Pancreas (tissue), 10 donors: ENCODE measurements around the gene CLSTN3. TPM values are rescaled to one million over a fixed set of nuclear protein-coding genes. Genes with fewer than 3 reads are reported as not detected.
"Not testable (repeated sequence)": the region's sequence is repeated elsewhere in the genome, so short reads cannot be mapped to it uniquely, and the experiment has no call there.

Experiments used
- ATAC-seq, 4 donors: fragments of 200-7000 bp; cut with Tn5 transposase; one replicate each; pipeline versions ENCODE4 v1.8.0 to v1.9.1; 2020; ENCODE audit warnings: mild to moderate bottlenecking in 4 of 4, moderate library complexity in 4 of 4
- DNase-seq, 6 donors: peaks; one replicate each; pipeline ENCODE4 v3.0.0-alpha.2; 2020
- FAIRE-seq: peaks from 2 replicates; lab custom pipeline; 2012; peaks lifted over from hg19 to GRCh38; lab: Jason Lieb, UNC
- H3K27ac ChIP-seq, 4 donors: fragments of 200-600 bp; sonication (generic); 1 replicate in 3 of 4; 2 replicates in 1 of 4; pipeline versions ENCODE4 v1.5.0 to v1.8.0; 2020
- H3K27me3 ChIP-seq, 4 donors: fragments of 200-600 bp; one replicate each; pipeline ENCODE4 v1.8.0; 2021
- H3K36me3 ChIP-seq, 3 donors: fragments of 200-600 bp; sonication (generic) in 1 of 3; one replicate each; pipeline versions ENCODE4 v1.5.0 to v1.8.0; 2020 to 2021
- H3K4me1 ChIP-seq, 3 donors: fragments of 200-600 bp; one replicate each; pipeline ENCODE4 v1.8.0; 2021
- H3K4me3 ChIP-seq, 4 donors: fragments of 200-600 bp; sonication (generic) in 2 of 4; one replicate each; pipeline versions ENCODE4 v1.5.0 to v1.8.0; 2020 to 2021
- H3K9me3 ChIP-seq, 4 donors: fragments of 200-600 bp; one replicate each; pipeline ENCODE4 v1.8.0; 2021
- CTCF ChIP-seq, 4 donors: fragments of 200-600 bp; sonication (generic) in 3 of 4; IDR thresholded peaks; one replicate each; pipeline versions ENCODE4 v1.5.0 to v1.8.0; 2021; ENCODE audit warnings: antibody characterized with exemption in 4 of 4
- WGBS, 2 donors: extraction: QIAGEN DNeasy Blood & Tissue Kit; methylation state at CpG; one replicate each; pipeline ENCODE4 v1.1.7; 2013; 5-methylcytosine and 5-hydroxymethylcytosine counted together
- intact Hi-C, 3 donors: fragments of 100-400 bp; cut with DNase I; formaldehyde crosslinking; loops; one replicate each; pipeline versions ENCODE4 v1.11.1 to v1.14.2; 2022
- polyA plus RNA-seq, 2 donors: library from polyadenylated mRNA; stranded (reverse); fragments of 200-250 nt; gene quantifications; one replicate each; pipeline ENCODE4 v1.2.3, GENCODE V29; 2013
- total RNA-seq, 6 donors: library from RNA; stranded (reverse); fragmentation: NEBNext Ultra II Directional in 4 of 6; extraction: Animal tissue kit (Norgen Biotek cat#: 25700) in 4 of 6; gene quantifications; one replicate each; pipeline versions ENCODE4 v1.2.1 to v1.2.4, GENCODE V29; 2021 to 2023
- donor health status: healthy with polysubstance abuse.
- donor health status: DM: no; HTN: no; CAD: no; lungs with moderate emphysema.
- donor health status: DM: no; HTN: no; CAD: no.
- donor health status: control.
- donor health status: control.
- donor health status: Bipolar disorder and iron deficiency.
- donor health status: DM: yes; HTN: yes; CAD: no.
- donor health status: DM: no; HTN: no; CAD: no.
- donor health status: DM: no; HTN: no; CAD: no.
- donor health status: DM: yes; HTN: yes; CAD: no.

The CLSTN3 gene
- total and polyA plus RNA-seq, 8 donors = 7.8 to 26.2 (median 18.0) TPM

GRCh38 chr12:7101694-7102131, 28.5 kb upstream of the CLSTN3 start:
- H3K4me3 ChIP-seq = no peak overlapping the region
- intact Hi-C loops = loop anchor here in 1 of 3 donors (10.0 kb wide), 1 partner anchor 157 kb away; the partner anchor contains the start of genes C12orf57 and RNU7-1

GRCh38 chr12:7102582-7102981, 27.6 kb upstream of the CLSTN3 start:
- 76% methylated on average over 3 of the region's 3 CpGs for WGBS, 2 donors

More at GRCh38 chr12:7101694-7102131, 28.5 kb upstream of the CLSTN3 start:
- 79 to 81% methylated on average over 10 of the region's 10 CpGs for WGBS, 2 donors
- FAIRE-seq = no peak
- Histone ChIP-seq H3K27ac (no peak overlapping the region), H3K36me3 (peaks cover 0 to 13% (median 4%) of the 10 kb centered on the region in 3 donors), H3K4me1 (peaks cover 0 to 4% (median 3%) of the 10 kb centered on the region in 3 donors), H3K27me3 (no peaks in the 10 kb centered on the region), H3K9me3 (no peaks in the 10 kb centered on the region)
- ATAC-seq = peak in 2 of 4 donors; percentile 20 to 29
- DNase-seq = no peak
- TF ChIP-seq CTCF (IDR thresholded peaks at IDR 0.05) = no peak

GRCh38 chr12:7103837-7104584, 26.2 kb upstream of the CLSTN3 start:
- Histone ChIP-seq H3K27me3 (no peaks in the 10 kb centered on the region), H3K4me3 (no peak overlapping the region), H3K36me3 (peaks cover 0 to 13% (median 4%) of the 10 kb centered on the region in 3 donors), H3K27ac (no peak overlapping the region), H3K9me3 (no peaks in the 10 kb centered on the region), H3K4me1 (peaks cover 5 to 12% (median 9%) of the 10 kb centered on the region in 3 donors)
- DNase-seq (no peak), FAIRE-seq (no peak), ATAC-seq (no peak)
- 88 to 91% methylated on average over 14 of the region's 14 CpGs for WGBS, 2 donors
- TF ChIP-seq CTCF (IDR thresholded peaks at IDR 0.05) = no peak
- intact Hi-C loops = loop anchor here in 1 of 3 donors (10.0 kb wide), 1 partner anchor 159 kb away; the partner anchor contains the start of genes C12orf57 and RNU7-1

More at GRCh38 chr12:7102582-7102981, 27.6 kb upstream of the CLSTN3 start:
- no peak overlapping the region for H3K4me3 ChIP-seq
- H3K27me3 ChIP-seq = no peaks in the 10 kb centered on the region
- intact Hi-C loops = loop anchor here in 1 of 3 donors (10.0 kb wide), 1 partner anchor 158 kb away; the partner anchor contains the start of genes C12orf57 and RNU7-1
- no peak overlapping the region for H3K27ac ChIP-seq
- no peak for ATAC-seq
- no peak for FAIRE-seq
- no peaks in the 10 kb centered on the region for H3K9me3 ChIP-seq
- TF ChIP-seq CTCF (IDR thresholded peaks at IDR 0.05) = no peak
- peaks cover 5 to 12% (median 8%) of the 10 kb centered on the region in 3 donors for H3K4me1 ChIP-seq
- DNase-seq = no peak
- peaks cover 0 to 13% (median 4%) of the 10 kb centered on the region in 3 donors for H3K36me3 ChIP-seq

- no peaks in the 10 kb centered on the region for H3K9me3 ChIP-seq
- TF ChIP-seq CTCF (IDR thresholded peaks at IDR 0.05) = no peak
- H3K27me3 ChIP-seq = no peaks in the 10 kb centered on the region
- H3K4me1 ChIP-seq = peaks cover 5 to 17% (median 9%) of the 10 kb centered on the region in 3 donors
- H3K27ac ChIP-seq = no peak overlapping the region
- H3K36me3 ChIP-seq = peaks cover 0 to 6% (median 4%) of the 10 kb centered on the region in 3 donors
- WGBS, 2 donors = 96 to 100% methylated on average over 1 of the region's 1 CpG
- ATAC-seq = no peak
- no peak overlapping the region for H3K4me3 ChIP-seq
- no peak for FAIRE-seq
- intact Hi-C loops = loop anchor here in 1 of 3 donors (10.0 kb wide), 1 partner anchor 161 kb away; the partner anchor contains the start of genes C12orf57 and RNU7-1
- no peak for DNase-seq
Observed at GRCh38 chr12:7106082-7106481, 24.1 kb upstream of the CLSTN3 start.

- DNase-seq, FAIRE-seq, H3K27me3 ChIP-seq, H3K9me3 ChIP-seq, ATAC-seq, H3K36me3 ChIP-seq: not testable (repeated sequence)
- intact Hi-C loops = loop anchor here in 1 of 3 donors (10.0 kb wide), 1 partner anchor 162 kb away; the partner anchor contains the start of genes C12orf57 and RNU7-1
- H3K27ac ChIP-seq = peak overlapping the region; percentile 69 to 98 (median 91)
- WGBS, 2 donors = 97 to 99% methylated on average over 5 of the region's 5 CpGs
- peaks cover 5 to 17% (median 9%) of the 10 kb centered on the region in 3 donors for H3K4me1 ChIP-seq
- H3K4me3 ChIP-seq = peak overlapping the region in 3 of 4 donors; percentile 39 to 71 (median 54)
Observed at GRCh38 chr12:7107181-7107580, 23.0 kb upstream of the CLSTN3 start.
